Activated CD4-positive, alpha-beta T cell treated with anti-CD3 and anti-CD28 coated beads, Interleukin-2, amount 50 U/mL, for 24 hours (primary cell): ENCODE measurements around the gene TTI1.
A peak's percentile ranks its signal among the peaks of the same experiment; 100 is the strongest.

Experiments
- DNase-seq, 2 donors: peaks; one replicate each; pipeline ENCODE4 v3.0.0-alpha.2; 2020; ENCODE audit warnings: low read depth in 1 of 2, low spot score in 1 of 2

TTI1 gene

DNA sequence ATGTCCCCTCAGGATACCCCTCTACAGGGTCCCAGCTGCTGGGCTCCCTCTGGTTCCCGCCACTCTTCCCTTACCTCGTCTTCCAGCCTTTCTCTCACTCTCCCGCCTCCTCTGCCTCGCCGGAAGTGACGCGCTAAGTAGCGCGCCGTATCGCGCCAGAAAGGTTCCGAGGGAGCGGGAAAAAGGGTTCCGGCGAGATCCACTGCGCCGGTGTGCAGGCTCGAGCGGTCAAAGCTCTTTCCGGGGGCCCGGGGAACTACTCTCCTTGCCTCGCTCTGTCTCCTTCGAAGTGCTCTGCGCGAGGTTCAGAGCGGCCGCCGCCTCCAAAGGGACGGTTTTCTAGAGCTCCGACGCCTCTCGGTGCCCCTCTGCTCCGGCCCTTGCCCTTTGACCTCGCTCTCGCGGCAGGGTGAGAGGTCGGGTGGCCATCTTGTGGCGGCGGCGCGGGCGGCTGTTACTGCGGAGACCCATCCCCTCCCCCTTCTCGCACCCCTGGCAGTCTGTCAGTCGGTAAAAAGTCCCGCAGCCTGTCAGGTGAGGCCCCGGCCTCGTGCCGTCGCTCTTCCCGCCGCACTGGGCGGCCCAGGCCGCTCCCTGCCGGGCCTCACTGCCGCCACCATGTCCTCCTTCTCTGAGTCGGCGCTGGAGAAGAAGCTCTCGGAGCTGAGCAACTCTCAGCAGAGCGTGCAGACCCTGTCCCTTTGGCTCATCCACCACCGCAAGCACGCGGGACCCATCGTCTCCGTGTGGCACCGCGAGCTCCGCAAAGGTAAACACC lies at the start of gene TTI1, which contains the start of gene RPRD1B:
TTI1 (minus strand) TSS at position 127 of the 778 bp plus-strand sequence. CDS start 19,640 bp downstream, outside the sequence.
RPRD1B (plus strand) TSS at position 417 of the 778 bp plus-strand sequence; CDS start at position 619, 202 bp downstream.
- peak; percentile 78 to 85 for DNase-seq

DNA sequence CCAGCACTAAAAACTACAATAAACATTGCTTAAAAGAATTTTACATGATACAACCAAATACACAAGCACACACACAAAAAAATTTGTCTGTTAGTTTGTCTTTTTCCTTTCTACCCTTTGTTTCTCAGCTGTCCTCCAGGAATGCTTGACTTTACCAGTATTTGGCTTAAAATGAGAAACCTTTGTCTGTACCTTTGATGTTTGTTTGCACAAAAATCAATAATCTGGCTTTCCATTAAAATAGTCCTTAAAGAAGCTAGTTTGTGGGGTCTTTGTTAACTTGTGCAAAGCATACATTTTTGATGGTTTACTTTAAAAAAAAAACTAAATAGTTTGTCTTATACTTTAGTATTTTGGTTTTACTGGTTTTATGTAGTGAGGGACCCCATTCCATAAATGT lies 49.6 kb upstream of the TTI1 start:
- no peak for DNase-seq

DNA sequence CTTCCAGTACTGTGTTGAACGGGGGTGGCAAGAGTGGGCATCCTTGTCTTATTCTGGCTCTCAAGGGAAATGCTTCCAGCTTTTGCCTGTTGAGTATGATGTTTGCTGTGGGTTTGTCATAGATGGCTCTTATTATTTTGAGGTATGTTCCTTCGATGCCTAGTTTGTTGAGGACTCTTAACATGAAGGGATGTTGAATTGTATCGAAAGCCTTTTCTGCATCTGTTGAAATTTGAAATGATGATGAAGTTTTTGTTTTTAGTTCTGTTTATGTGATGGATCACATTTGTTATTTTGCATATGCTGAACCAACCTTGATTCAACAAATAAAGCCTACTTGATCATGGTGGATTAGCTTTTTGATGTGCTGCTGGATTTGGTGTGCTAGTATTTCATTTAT lies 48.3 kb upstream of the TTI1 start:
- DNase-seq, result no peak

DNA sequence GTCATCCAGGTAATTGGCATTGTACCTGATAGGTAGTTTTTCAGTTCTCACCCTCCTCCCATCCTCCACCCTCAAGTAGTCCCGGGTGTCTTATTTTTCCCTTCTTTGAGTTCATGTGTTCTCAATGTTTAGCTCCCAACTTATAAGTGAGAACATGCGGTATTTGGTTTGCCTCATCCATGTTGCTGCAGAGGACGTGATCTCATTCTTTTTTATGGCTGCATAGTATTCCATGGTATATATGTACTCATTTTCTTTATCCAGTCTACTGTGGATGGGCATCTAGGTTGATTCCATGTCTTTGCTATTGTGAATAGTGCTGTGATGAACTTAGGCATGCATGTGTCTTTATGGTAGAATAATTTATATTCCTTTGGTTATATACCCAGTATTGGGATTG lies 46.1 kb upstream of the TTI1 start:
- no peak for DNase-seq

DNA sequence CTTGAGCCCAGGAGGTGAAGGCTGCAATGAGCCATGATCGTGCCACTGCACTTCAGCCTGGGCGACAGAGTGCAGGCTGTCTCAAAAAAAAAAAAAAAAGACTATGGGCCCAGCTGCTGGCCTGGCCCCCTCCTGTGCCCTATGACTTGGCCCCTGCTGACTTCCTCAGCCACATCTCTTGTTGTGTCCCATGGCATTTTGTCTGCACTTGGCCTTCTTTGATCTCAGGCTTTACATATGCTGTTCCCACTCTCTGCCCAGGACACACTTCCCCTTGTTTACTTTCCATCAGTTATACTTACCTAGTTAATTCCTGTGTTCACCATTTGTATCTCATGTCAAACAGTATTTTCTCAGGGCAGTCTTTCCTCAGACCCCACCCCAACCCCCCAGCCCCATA lies 44.8 kb upstream of the TTI1 start:
- no peak for DNase-seq

DNA sequence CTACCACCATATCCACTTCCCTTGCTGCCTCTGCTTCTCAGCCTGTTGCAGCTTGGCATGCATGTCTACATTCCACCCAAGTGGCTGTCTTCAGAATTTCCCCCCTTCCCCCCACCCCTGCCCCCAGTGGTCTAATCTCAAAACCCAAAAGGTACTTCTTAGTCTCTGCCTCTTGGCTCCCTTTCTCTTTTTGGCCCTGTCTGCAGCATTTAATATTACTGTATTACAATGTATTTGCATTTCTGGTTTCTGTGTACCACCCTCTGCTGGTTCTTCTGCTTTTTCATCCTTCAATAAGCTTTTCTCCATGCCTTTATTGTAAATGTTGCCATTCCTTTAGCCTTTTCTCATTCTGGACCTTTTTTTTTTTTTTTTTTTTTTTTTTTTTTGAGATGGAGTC lies 43.3 kb upstream of the TTI1 start:
- DNase-seq, result no peak

DNA sequence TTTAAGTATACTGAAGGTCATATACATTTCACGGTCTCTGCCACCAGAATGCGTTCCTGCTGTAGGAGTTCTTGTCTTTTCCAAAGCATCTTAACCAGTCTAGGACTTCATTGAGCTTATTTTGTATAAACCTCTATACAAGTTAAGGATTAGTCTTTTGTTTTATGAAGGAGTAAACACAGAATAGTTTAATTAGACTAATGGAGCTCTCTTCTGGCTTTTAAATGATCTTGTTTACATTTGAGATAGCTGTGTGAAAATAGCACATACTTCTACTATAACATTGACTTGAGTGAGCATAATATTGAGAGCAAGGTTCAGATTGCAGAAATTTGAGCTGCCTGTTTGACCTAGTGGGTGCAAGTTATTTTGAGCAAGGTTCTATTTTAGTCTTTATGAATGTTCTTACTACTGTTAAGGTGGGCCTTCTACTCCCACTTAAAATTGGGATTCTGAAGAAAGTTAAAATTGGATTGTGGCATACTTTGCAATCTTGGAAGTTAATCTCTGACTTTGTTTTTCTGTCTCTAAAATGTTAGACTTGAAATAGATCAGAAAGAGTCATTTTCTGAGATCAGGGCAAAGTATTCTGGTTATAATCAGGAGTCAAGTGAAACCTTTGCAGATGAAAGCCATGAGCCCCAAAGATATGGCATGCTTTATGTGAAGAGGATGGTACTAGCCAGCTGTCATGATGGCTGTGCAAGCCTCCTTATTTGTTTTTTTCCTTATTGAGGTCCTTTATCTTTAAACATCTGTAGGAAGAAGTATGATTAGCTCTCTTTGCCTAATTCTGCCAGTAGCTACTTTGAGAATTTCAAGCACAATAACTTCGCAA lies 42.1 kb upstream of the TTI1 start:
- no peak for DNase-seq

DNA sequence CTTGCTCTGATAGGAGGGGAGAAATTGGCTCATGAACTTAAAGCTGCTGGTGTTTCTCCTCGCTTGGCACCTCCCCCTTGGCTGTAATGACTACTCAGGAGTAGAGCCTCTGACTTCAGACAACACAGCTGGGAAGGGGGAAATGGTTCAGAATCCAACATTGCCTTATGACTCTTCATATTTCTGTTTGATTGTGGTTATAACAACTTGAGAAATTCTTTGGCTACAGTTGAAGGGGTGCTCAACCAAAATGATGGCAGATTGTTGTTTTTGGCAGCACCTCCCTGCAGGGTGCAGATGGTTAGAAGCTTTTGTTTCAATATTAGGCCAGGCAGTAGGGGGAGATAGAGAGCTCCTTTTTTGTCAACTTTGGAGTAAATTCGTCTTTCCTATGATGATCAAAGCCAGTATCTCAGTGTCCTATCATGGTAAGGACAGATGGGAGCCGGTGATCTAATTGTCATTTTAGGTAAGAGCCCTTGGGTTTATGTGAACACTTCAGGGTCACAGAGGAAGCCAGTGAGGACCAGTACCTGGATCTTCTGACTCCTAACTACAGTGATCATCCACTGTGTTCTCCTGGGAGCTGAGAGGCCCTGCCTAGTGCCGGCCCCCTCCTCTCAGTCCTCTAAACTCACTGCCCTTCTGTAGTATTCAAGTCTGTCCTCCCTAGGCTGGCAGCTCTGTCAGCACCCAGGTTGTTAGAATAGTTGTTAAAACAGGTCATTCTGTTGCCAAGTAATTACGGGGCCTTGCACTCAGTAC lies 40.2 kb upstream of the TTI1 start:
- DNase-seq, result peak in 1 of 2 donors; percentile 10

DNA sequence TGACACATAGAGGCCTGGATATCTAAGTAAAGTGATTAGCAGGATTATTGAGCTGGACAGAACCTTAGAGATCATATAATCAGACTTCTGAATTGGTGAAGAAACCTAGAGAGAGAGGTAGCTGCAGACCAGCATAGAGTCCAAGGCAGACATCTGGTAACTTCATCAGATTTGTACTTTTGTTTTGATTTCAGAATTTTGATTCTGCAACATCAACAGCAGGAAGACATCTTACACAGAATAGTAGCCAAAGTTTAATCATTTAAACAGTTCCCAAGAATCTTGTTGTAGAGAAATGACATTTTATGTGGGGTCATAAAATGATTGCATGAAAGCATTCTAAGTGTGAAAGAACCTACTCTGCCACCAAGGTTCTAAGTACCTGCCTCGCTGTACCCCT lies 39.6 kb upstream of the TTI1 start:
- DNase-seq, result no peak

DNA sequence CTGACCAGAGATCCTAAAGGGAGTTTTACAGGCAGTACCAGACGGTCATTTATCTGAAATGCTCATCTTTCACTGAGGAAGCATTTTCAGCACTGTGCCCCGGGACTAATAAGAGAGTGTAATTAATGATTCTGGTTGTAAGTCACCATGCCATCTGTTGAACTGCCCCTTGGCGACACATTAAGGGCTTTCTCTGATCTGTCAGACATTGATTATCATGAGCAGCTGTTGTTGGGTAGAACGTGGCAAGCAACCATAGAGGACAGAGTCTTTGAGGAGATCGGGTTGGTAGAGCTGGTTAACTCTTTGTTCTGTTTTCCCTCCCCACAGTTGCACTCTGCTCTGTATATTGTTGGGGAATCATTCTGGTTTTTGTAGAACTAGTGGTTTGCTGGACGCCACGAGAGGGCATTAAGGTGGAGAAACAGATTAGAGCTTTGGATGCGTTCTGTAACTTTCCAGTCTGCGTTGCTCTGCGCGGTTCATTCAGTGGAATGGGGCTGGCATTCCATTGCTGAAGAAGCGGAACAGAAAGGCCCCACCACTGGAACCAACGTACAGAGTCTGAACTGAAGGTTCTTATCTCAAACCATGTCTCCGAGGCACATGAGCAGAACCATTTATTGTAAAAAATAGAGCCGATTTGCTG lies 34.6 kb upstream of the TTI1 start:
- no peak for DNase-seq

DNA sequence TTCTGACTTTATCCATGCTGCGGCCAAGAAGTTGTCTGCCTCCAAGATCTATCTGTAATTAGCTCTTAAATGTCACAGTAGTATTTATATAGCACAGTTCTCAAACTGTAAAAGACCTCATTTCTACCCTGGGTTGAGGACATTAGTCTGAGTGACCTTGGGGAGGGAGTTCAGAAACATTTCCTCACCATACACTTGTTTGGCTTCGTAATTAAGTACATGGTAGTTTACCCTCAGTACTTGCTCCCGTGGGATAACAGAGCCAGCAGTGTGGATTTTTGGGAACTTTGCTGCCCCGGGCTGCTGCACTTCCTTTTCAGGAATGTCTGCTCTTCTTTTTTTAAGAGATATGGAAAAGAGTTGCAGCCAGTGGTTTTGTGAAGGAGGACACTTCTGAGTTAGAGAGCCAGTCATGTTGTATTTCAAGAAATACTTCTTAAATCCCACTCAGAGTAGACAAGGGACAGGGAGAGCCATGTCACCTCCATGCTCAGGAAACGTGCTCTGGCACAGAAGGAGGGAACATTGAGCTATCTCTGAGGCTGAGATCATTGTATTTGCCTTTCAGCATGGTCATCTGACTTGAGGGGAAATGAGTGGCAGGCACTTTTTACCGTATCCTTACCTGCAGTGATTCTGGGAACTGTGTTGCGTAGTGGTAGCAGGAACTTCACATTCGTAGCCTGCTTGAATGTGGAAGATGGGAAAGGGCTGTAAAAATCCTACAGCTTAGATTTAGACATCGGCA lies 33.9 kb upstream of the TTI1 start:
- no peak for DNase-seq

DNA sequence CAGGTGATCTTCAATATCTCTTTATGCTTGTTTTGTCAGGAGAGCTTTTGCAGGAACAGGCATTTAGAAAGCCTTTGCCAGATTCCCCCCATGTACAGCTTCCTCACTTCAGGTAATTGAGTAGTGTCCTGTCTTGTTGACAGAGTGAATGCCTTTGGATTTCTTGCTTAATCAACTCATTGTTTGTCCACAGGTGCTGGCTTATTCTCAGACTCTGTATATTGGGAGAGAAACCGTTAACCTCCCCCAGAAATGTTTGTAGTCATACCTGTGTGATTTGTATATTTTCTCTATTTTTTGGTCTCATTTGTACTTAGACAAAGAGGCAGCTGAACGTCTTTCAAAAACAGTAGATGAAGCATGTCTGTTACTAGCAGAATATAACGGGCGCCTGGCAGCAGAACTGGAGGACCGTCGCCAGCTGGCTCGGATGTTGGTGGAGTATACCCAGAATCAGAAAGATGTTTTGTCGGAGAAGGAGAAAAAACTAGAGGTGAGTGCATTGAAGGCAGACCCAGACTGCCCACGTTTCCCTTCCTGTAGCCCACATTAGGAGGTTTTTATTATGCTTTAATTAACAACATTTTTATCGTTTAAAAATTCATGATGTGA lies 32.6 kb upstream of the TTI1 start:
- DNase-seq, result no peak

DNA sequence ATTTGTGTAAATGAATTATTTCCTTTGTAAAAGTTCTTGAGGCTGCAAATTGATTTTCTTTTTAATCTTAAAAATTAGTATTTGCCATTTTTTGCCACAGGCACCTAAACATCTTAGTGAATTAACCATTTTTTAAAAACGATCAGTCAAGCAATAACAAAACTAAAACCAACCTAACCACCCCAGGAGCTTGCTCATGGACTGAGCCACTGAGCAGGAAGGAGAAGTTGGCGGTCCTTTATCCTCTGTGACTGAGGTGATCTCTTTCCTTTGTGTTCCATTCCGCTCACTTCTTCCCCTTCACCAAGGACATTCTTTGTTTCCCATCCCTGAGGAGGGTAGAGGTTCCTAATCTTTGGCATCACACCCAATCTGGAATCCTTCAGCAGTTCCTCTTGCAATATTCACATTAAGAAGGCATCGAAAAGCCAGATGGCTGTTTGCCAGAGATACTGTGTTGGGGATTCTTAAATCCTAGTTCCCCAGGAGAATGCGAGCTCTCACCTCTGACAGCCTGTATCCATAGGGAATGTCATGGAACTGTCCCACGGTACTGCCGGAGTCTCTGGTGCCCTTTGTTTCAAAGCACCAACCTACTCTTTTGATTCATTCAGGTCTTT lies 30.8 kb upstream of the TTI1 start:
- no peak for DNase-seq

DNA sequence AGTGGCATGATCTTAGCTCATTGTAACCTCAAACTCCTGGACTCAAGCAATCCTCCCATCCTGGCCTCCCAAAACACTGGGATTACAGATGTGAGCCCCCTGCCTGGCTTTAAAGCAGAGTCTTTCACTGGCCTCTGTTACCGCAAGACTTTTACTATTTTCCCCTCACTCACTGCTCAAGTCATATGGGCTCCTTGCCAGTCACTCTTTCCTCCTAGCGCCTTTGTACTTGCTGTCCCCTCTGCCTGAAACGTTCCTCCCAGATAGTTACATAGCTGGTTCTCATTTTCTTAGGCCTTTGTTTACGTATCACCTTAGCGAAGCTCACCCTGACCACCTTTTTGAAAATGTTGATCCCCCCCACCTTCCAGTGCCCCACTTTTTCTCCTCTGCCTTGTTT lies 29.6 kb upstream of the TTI1 start:
- no peak for DNase-seq

DNA sequence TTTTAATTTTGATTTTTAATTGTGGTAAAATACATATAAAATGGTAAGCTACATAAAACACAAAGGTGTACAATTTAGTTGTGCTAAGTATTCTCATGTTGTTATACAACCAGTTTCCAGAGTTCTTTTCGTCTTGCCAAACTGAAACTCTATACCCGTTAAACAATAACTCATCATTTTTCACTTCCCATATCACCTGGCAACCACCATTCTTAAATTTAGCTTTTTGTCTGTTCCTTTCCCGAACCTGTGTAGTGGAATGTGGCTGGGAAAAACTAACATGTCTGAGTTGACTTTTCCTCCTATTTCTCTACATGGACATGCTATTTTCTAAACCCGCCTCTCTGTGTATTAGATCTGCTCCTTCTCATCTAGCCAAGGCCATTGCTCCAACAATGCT lies 27.9 kb upstream of the TTI1 start:
- DNase-seq, result no peak

DNA sequence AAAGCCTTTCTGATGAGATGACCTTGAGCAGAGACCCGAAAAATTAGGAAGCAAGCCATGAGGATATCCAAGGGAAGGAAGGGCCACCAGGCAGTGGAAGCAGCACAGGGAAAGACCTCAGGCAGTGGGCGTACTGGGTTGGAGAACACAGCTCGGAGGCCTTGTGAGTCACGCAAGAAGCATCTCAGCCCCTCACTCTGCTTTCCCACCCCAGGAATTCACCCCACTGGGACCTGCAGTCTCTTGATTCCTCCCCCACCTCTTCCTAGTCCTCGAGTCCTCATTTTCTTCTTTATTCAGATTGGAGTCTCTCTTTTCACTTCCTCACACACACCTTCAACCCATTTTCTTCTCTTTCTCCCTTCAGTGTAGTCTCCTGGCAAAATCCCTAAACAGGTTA lies 27.3 kb upstream of the TTI1 start:
- DNase-seq, result no peak

DNA sequence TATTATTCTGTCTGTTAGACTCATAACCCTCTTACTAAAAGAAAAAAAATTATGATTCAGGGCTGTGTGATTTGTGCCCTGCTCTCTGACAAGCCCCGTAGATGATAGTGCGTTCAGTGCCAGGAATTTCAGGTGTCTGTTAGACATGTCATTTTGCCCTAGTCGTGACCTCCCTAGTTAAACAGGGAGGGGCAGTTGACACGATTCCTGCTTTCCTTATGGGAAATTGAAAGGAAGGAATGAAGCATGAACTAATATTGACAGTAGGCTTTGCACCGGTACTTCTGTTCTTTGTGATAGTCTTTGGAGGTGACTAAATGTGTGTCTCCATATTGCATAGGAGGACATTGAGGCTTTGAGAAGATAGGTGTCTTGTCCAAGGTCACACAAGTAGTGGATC lies 26.6 kb upstream of the TTI1 start:
- no peak for DNase-seq

DNA sequence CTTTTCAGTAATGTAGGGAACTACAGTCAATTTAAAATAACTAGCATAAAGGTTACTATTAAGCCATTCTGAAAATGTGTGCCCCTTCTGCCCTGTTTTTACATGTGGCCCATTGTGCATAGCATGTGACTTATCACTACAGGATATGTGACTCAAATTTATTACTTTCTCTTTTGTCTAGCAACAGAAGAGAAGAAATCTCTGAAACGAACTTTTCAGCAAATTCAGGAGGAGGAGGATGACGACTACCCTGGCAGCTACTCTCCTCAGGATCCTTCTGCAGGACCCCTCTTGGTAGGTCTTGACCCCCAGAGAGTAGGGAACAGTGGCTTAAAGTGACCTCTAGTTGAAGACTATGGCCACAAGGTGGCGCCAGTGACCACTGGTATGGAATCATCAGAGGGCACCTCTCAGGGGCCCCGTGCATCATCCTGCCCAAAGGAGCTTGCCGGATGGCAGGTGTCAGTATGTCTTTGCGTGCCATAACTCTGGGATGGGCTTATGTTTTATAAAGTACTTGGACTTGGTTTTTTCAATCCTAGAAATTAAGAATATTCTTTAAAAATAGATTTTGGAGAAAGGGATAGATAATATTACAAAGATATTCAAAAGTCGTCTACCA lies 24.2 kb upstream of the TTI1 start:
- peak; percentile 50 to 53 for DNase-seq

DNA sequence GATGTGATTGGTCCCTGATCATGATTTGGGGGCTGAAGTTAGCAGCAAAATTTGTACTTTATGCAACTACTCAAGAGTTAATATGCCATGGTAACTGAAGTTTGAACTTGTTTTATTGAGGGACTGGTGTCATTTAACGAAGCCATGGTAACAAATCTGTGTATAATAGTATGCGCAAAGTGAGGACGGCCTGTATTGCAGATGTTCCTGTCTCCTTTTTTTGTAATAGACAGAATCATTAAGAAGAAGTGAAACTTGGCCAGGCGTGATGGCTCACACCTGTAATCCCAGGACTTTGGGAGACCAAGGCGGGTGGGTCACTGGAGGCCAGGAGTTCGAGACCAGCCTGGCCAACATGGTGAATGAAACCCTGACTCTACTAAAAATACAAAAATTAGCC lies 22.6 kb upstream of the TTI1 start:
- DNase-seq, result no peak
